Endodermal cell (in vitro differentiated cells): ENCODE data around the gene HMGN3. TPM values are rescaled to one million over a fixed set of nuclear protein-coding genes. Genes with fewer than 3 reads are reported as not detected.
A peak's percentile ranks its signal among the peaks of the same experiment; 100 is the strongest.
"Not testable (repeated sequence)": the region's sequence is repeated elsewhere in the genome, so short reads cannot be mapped to it uniquely, and the experiment has no call there.

Experiments used
- DNase-seq: peaks from one replicate; pipeline ENCODE4 v3.0.0-alpha.2; 2017
- H3K27ac ChIP-seq: 2 replicates; pipeline ENCODE4 v1.5.1; 2013; ENCODE audit warnings: mild to moderate bottlenecking, low read depth, low read length, moderate library complexity
- H3K27me3 ChIP-seq: 2 replicates; pipeline ENCODE4 v1.6.1; 2013; ENCODE audit warnings: mild to moderate bottlenecking, low read length, moderate library complexity; ENCODE audit not compliant: insufficient read depth, control insufficient read depth, poor library complexity, severe bottlenecking
- H3K36me3 ChIP-seq: 2 replicates; pipeline ENCODE4 v1.7.0; 2013; ENCODE audit warnings: mild to moderate bottlenecking, low read length, moderate library complexity; ENCODE audit not compliant: control insufficient read depth, insufficient read depth
- H3K4me1 ChIP-seq: one replicate; pipeline ENCODE4 v1.7.0; 2013; ENCODE audit warnings: low read length; ENCODE audit not compliant: control insufficient read depth, insufficient read depth
- H3K4me3 ChIP-seq: 2 replicates; pipeline ENCODE4 v1.5.1; 2013; ENCODE audit warnings: mild to moderate bottlenecking, low read length, moderate library complexity
- H3K9ac ChIP-seq: 2 replicates; pipeline ENCODE4 v1.6.1; 2013; ENCODE audit warnings: mild to moderate bottlenecking, low read length, moderate library complexity; ENCODE audit not compliant: poor library complexity, severe bottlenecking; ENCODE audit errors: extremely low read depth
- H3K9me3 ChIP-seq: 2 replicates; pipeline ENCODE4 v1.6.1; 2013; ENCODE audit warnings: mild to moderate bottlenecking, low read length, moderate library complexity; ENCODE audit not compliant: control insufficient read depth
- H3K27ac Mint-ChIP-seq: 2 replicates; pipeline ENCODE4 v1.8.0; 2020; ENCODE audit warnings: mixed read lengths
- H3K27me3 Mint-ChIP-seq: 2 replicates; pipeline ENCODE4 v1.8.0; 2021; ENCODE audit warnings: mild to moderate bottlenecking, mixed read lengths; ENCODE audit not compliant: insufficient read depth
- H3K36me3 Mint-ChIP-seq: 2 replicates; pipeline ENCODE4 v1.8.0; 2020; ENCODE audit warnings: low read depth, mixed read lengths
- H3K4me1 Mint-ChIP-seq: 2 replicates; pipeline ENCODE4 v1.8.0; 2020; ENCODE audit warnings: mixed read lengths
- H3K4me3 Mint-ChIP-seq: 2 replicates; pipeline ENCODE4 v1.8.0; 2020; ENCODE audit warnings: mild to moderate bottlenecking, moderate library complexity, mixed read lengths
- H3K9me3 Mint-ChIP-seq: 2 replicates; pipeline ENCODE4 v1.8.0; 2020; ENCODE audit warnings: mild to moderate bottlenecking, mixed read lengths
- CTCF ChIP-seq: fragments of 200-600 bp; sonication (generic); conservative IDR thresholded peaks from 2 replicates; pipeline ENCODE4 v1.5.0; 2021; ENCODE audit warnings: antibody characterized with exemption, mild to moderate bottlenecking
- WGBS, 2 experiments: methylation state at CpG; one replicate each; pipeline versions ENCODE4 v1.1.5 to v1.1.7; 2013; ENCODE audit warnings: missing lambda C conversion rate in 2 of 2, mixed read lengths in 1 of 2; ENCODE audit not compliant: insufficient coverage in 1 of 2, insufficient read length in 1 of 2; 5-methylcytosine and 5-hydroxymethylcytosine counted together
- total RNA-seq, 2 donors: library from RNA; stranded (reverse); fragmentation: NEBNext Ultra II Directional in 1 of 2; extraction: Animal tissue kit (Norgen Biotek cat#: 25700) in 1 of 2; gene quantifications; 2 replicates in 1 of 2; 3 replicates in 1 of 2; pipeline ENCODE4 v1.2.1, GENCODE V29; 2021

HMGN3 gene
- total RNA-seq, 2 donors from 2014 or later: 139 to 157 TPM

GRCh38 chr6:79257381-79258205, 23.1 kb upstream of the HMGN3 start:
- H3K9me3 ChIP-seq: no peaks in the 10 kb centered on the region
- WGBS, 2 experiments: 72 to 93% methylated on average over 4 to 5 of the region's 5 CpGs
- DNase-seq: no peak
- Mint-ChIP-seq H3K36me3 (peaks cover 3% of the 10 kb centered on the region), H3K4me3 (no peak overlapping the region), H3K27me3 (no peaks in the 10 kb centered on the region), H3K4me1 (peaks cover 1% of the 10 kb centered on the region), H3K27ac (no peak overlapping the region), H3K9me3 (peaks cover 46% of the 10 kb centered on the region)
- H3K4me1 ChIP-seq: peaks cover 2% of the 10 kb centered on the region
- no peaks in the 10 kb centered on the region for H3K27me3 ChIP-seq
- no peaks in the 10 kb centered on the region for H3K36me3 ChIP-seq
- no peak overlapping the region for H3K4me3 ChIP-seq
- H3K27ac ChIP-seq: no peak overlapping the region
- TF ChIP-seq CTCF: no peak
- H3K9ac ChIP-seq: no peak overlapping the region

- not testable (repeated sequence) for H3K36me3 Mint-ChIP-seq, H3K9me3 ChIP-seq, H3K27ac Mint-ChIP-seq, H3K27me3 Mint-ChIP-seq, H3K4me3 Mint-ChIP-seq, H3K4me1 ChIP-seq, H3K27ac ChIP-seq, H3K4me3 ChIP-seq, H3K4me1 Mint-ChIP-seq, H3K9ac ChIP-seq, H3K27me3 ChIP-seq, H3K36me3 ChIP-seq
- peak; percentile 65 for DNase-seq
- 81 to 84% methylated on average over 7 to 10 of the region's 10 CpGs for WGBS, 2 experiments
- peaks cover 46% of the 10 kb centered on the region for H3K9me3 Mint-ChIP-seq
Measured at GRCh38 chr6:79256770-79257169, 22.3 kb upstream of the HMGN3 start.

GRCh38 chr6:79255086-79255485, 20.6 kb upstream of the HMGN3 start:
- H3K4me1 ChIP-seq, H3K36me3 ChIP-seq, H3K4me3 ChIP-seq, H3K27me3 Mint-ChIP-seq, H3K4me1 Mint-ChIP-seq, H3K27me3 ChIP-seq, H3K9me3 ChIP-seq, H3K36me3 Mint-ChIP-seq, H3K9ac ChIP-seq, H3K27ac Mint-ChIP-seq, DNase-seq, H3K27ac ChIP-seq, H3K4me3 Mint-ChIP-seq: not testable (repeated sequence)
- peaks cover 41% of the 10 kb centered on the region for H3K9me3 Mint-ChIP-seq
- 87 to 100% methylated on average over 2 to 3 of the region's 3 CpGs for WGBS, 2 experiments

GRCh38 chr6:79250559-79250958, 16.1 kb upstream of the HMGN3 start:
- Histone ChIP-seq H3K27me3 (no peaks in the 10 kb centered on the region), H3K4me3 (no peak overlapping the region), H3K9me3 (peaks cover 14% of the 10 kb centered on the region), H3K36me3 (no peaks in the 10 kb centered on the region), H3K27ac (no peak overlapping the region), H3K9ac (no peak overlapping the region), H3K4me1 (no peaks in the 10 kb centered on the region)
- Mint-ChIP-seq H3K27ac (no peak overlapping the region), H3K4me3 (no peak overlapping the region), H3K4me1 (no peaks in the 10 kb centered on the region), H3K9me3 (peaks cover 20% of the 10 kb centered on the region), H3K36me3 (no peaks in the 10 kb centered on the region), H3K27me3 (no peaks in the 10 kb centered on the region)
- DNase-seq: no peak
- no peak for TF ChIP-seq CTCF
- 85% methylated on average over 2 of the region's 2 CpGs; no CpG with 5 or more reads in 1 of the 2 experiments for WGBS, 2 experiments
